Activated CD4-positive, alpha-beta memory T cell treated with anti-CD3 and anti-CD28 coated beads, Interleukin-2, amount 10 ng/mL, durations not matched to agents 7 days and 5 days (primary cell): ENCODE measurements around the gene LDLRAD3. TPM values are rescaled to one million over a fixed set of nuclear protein-coding genes. Genes with fewer than 3 reads are reported as not detected.

ENCODE experiments used
- CTCF ChIA-PET: fragments of 350-600 bp; sonication (Branson Sonifier 250); formaldehyde crosslinking; loops from one replicate; lab custom pipeline; 2021; ENCODE audit warnings: antibody characterized with exemption, inconsistent platforms; lab: Charles Lee
- POLR2A ChIA-PET: fragments of 350-600 bp; sonication (Branson Sonifier 250); formaldehyde crosslinking; loops from one replicate; lab custom pipeline; 2021; ENCODE audit warnings: antibody characterized with exemption; lab: Charles Lee
- DNase-seq: peaks from one replicate; pipeline ENCODE4 v3.0.0-alpha.2; 2020
- H3K27ac Mint-ChIP-seq: one replicate; pipeline ENCODE4 v1.8.0; 2021; ENCODE audit warnings: mild to moderate bottlenecking, mixed read lengths
- H3K27me3 Mint-ChIP-seq: one replicate; pipeline ENCODE4 v1.8.0; 2021; ENCODE audit warnings: mixed read lengths
- H3K36me3 Mint-ChIP-seq: one replicate; pipeline ENCODE4 v1.8.0; 2021; ENCODE audit warnings: low read depth, mixed read lengths
- H3K4me1 Mint-ChIP-seq: one replicate; pipeline ENCODE4 v1.8.0; 2021; ENCODE audit warnings: mixed read lengths
- H3K4me3 Mint-ChIP-seq: one replicate; pipeline ENCODE4 v1.8.0; 2021; ENCODE audit warnings: mild to moderate bottlenecking, mixed read lengths
- H3K9me3 Mint-ChIP-seq: one replicate; pipeline ENCODE4 v1.8.0; 2021; ENCODE audit warnings: mixed read lengths
- total RNA-seq, 2 experiments: library from RNA; stranded (reverse); gene quantifications; one replicate each; pipeline ENCODE4 v1.2.3, GENCODE V29; 2021

Gene LDLRAD3
- total RNA-seq, 2 experiments from 2014 or later = not detected

- H3K27ac Mint-ChIP-seq = no peak overlapping the region
- no peaks in the 10 kb centered on the region for H3K9me3 Mint-ChIP-seq
- DNase-seq = no peak
- peaks cover 2% of the 10 kb centered on the region for H3K27me3 Mint-ChIP-seq
- no peak overlapping the region for H3K4me3 Mint-ChIP-seq
- no peaks in the 10 kb centered on the region for H3K36me3 Mint-ChIP-seq
- ChIA-PET POLR2A (no interaction called here), CTCF (no interaction called here)
- H3K4me1 Mint-ChIP-seq = no peaks in the 10 kb centered on the region
Observed at GRCh38 chr11:36196411-36196998, 252.6 kb downstream of the LDLRAD3 start.

- H3K9me3 Mint-ChIP-seq = no peaks in the 10 kb centered on the region
- no peaks in the 10 kb centered on the region for H3K36me3 Mint-ChIP-seq
- H3K27ac Mint-ChIP-seq = no peak overlapping the region
- H3K4me1 Mint-ChIP-seq = no peaks in the 10 kb centered on the region
- peaks cover 2% of the 10 kb centered on the region for H3K27me3 Mint-ChIP-seq
- H3K4me3 Mint-ChIP-seq = no peak overlapping the region
- no peak for DNase-seq
- POLR2A ChIA-PET = no interaction called here
- CTCF ChIA-PET = no interaction called here
Observed at GRCh38 chr11:36201411-36201810, 257.5 kb downstream of the LDLRAD3 start.

- H3K27me3 Mint-ChIP-seq = peaks cover 2% of the 10 kb centered on the region
- POLR2A ChIA-PET = no interaction called here
- no peak overlapping the region for H3K27ac Mint-ChIP-seq
- CTCF ChIA-PET = no interaction called here
- H3K4me3 Mint-ChIP-seq = no peak overlapping the region
- H3K4me1 Mint-ChIP-seq = no peaks in the 10 kb centered on the region
- no peaks in the 10 kb centered on the region for H3K36me3 Mint-ChIP-seq
- no peaks in the 10 kb centered on the region for H3K9me3 Mint-ChIP-seq
- DNase-seq = no peak
Observed at GRCh38 chr11:36205536-36205935, 261.7 kb downstream of the LDLRAD3 start.

- Mint-ChIP-seq H3K4me1 (no peaks in the 10 kb centered on the region), H3K36me3 (no peaks in the 10 kb centered on the region), H3K4me3 (no peak overlapping the region), H3K27me3 (peaks cover 2% of the 10 kb centered on the region), H3K27ac (no peak overlapping the region), H3K9me3 (no peaks in the 10 kb centered on the region)
- DNase-seq = no peak
- ChIA-PET POLR2A (no interaction called here), CTCF (no interaction called here)
Observed at GRCh38 chr11:36210529-36210928, 266.7 kb downstream of the LDLRAD3 start.

GRCh38 chr11:36211761-36212430 lies 268.0 kb downstream of the LDLRAD3 start:
- Mint-ChIP-seq H3K9me3 (no peaks in the 10 kb centered on the region), H3K27ac (no peak overlapping the region), H3K4me3 (no peak overlapping the region), H3K4me1 (no peaks in the 10 kb centered on the region), H3K27me3 (no peaks in the 10 kb centered on the region), H3K36me3 (no peaks in the 10 kb centered on the region)
- DNase-seq = no peak
- CTCF ChIA-PET = no interaction called here
- POLR2A ChIA-PET = no interaction called here

GRCh38 chr11:36212564-36213392 lies 268.9 kb downstream of the LDLRAD3 start:
- Mint-ChIP-seq H3K27me3 (no peaks in the 10 kb centered on the region), H3K27ac (no peak overlapping the region), H3K36me3 (no peaks in the 10 kb centered on the region), H3K9me3 (no peaks in the 10 kb centered on the region), H3K4me3 (no peak overlapping the region), H3K4me1 (no peaks in the 10 kb centered on the region)
- ChIA-PET CTCF (no interaction called here), POLR2A (no interaction called here)
- no peak for DNase-seq

- POLR2A ChIA-PET = no interaction called here
Observed at GRCh38 chr11:36213393-36213840, 269.6 kb downstream of the LDLRAD3 start.

GRCh38 chr11:36214480-36214879 lies 270.6 kb downstream of the LDLRAD3 start:
- H3K9me3 Mint-ChIP-seq = no peaks in the 10 kb centered on the region
- H3K27me3 Mint-ChIP-seq = no peaks in the 10 kb centered on the region
- H3K36me3 Mint-ChIP-seq = no peaks in the 10 kb centered on the region
- ChIA-PET POLR2A (no interaction called here), CTCF (no interaction called here)
- no peaks in the 10 kb centered on the region for H3K4me1 Mint-ChIP-seq
- DNase-seq = no peak
- no peak overlapping the region for H3K27ac Mint-ChIP-seq
- H3K4me3 Mint-ChIP-seq = no peak overlapping the region

More at GRCh38 chr11:36213393-36213840, 269.6 kb downstream of the LDLRAD3 start:
- DNase-seq = no peak
- Mint-ChIP-seq H3K36me3 (no peaks in the 10 kb centered on the region), H3K4me3 (no peak overlapping the region), H3K4me1 (no peaks in the 10 kb centered on the region), H3K9me3 (no peaks in the 10 kb centered on the region), H3K27me3 (no peaks in the 10 kb centered on the region), H3K27ac (no peak overlapping the region)
- CTCF ChIA-PET = no interaction called here

- Mint-ChIP-seq H3K9me3 (peaks cover 4% of the 10 kb centered on the region), H3K36me3 (no peaks in the 10 kb centered on the region), H3K4me3 (no peak overlapping the region), H3K27me3 (no peaks in the 10 kb centered on the region), H3K4me1 (no peaks in the 10 kb centered on the region), H3K27ac (no peak overlapping the region)
- ChIA-PET POLR2A (no interaction called here), CTCF (no interaction called here)
- DNase-seq = no peak
Observed at GRCh38 chr11:36214976-36215692, 271.3 kb downstream of the LDLRAD3 start.

GRCh38 chr11:36215693-36216060 lies 271.8 kb downstream of the LDLRAD3 start:
- peaks cover 6% of the 10 kb centered on the region for H3K9me3 Mint-ChIP-seq
- CTCF ChIA-PET = no interaction called here
- no peaks in the 10 kb centered on the region for H3K27me3 Mint-ChIP-seq
- POLR2A ChIA-PET = no interaction called here
- no peak for DNase-seq
- no peak overlapping the region for H3K27ac Mint-ChIP-seq
- no peaks in the 10 kb centered on the region for H3K36me3 Mint-ChIP-seq
- no peak overlapping the region for H3K4me3 Mint-ChIP-seq
- H3K4me1 Mint-ChIP-seq = no peaks in the 10 kb centered on the region

- Mint-ChIP-seq H3K4me1 (no peaks in the 10 kb centered on the region), H3K27ac (no peak overlapping the region), H3K36me3 (no peaks in the 10 kb centered on the region), H3K9me3 (peaks cover 6% of the 10 kb centered on the region), H3K4me3 (no peak overlapping the region), H3K27me3 (no peaks in the 10 kb centered on the region)
- CTCF ChIA-PET = no interaction called here
- DNase-seq = no peak
- POLR2A ChIA-PET = no interaction called here
Observed at GRCh38 chr11:36216061-36216615, 272.3 kb downstream of the LDLRAD3 start.

- Mint-ChIP-seq H3K27me3 (no peaks in the 10 kb centered on the region), H3K9me3 (peaks cover 6% of the 10 kb centered on the region), H3K4me1 (no peaks in the 10 kb centered on the region), H3K4me3 (no peak overlapping the region), H3K27ac (no peak overlapping the region), H3K36me3 (no peaks in the 10 kb centered on the region)
- ChIA-PET CTCF (no interaction called here), POLR2A (no interaction called here)
- no peak for DNase-seq
Observed at GRCh38 chr11:36218283-36218921, 274.5 kb downstream of the LDLRAD3 start.
